ENCODE data around the gene ITPR1. TPM values are rescaled to one million over a fixed set of nuclear protein-coding genes. Genes with fewer than 3 reads are reported as not detected.

ITPR1 gene
- total and polyA plus RNA-seq, 10 of the 15 experiments (the other 5 are each of a cell fraction or from before 2014, with no cell fraction given): 12.2 to 239 (median 28.4) TPM

DNA sequence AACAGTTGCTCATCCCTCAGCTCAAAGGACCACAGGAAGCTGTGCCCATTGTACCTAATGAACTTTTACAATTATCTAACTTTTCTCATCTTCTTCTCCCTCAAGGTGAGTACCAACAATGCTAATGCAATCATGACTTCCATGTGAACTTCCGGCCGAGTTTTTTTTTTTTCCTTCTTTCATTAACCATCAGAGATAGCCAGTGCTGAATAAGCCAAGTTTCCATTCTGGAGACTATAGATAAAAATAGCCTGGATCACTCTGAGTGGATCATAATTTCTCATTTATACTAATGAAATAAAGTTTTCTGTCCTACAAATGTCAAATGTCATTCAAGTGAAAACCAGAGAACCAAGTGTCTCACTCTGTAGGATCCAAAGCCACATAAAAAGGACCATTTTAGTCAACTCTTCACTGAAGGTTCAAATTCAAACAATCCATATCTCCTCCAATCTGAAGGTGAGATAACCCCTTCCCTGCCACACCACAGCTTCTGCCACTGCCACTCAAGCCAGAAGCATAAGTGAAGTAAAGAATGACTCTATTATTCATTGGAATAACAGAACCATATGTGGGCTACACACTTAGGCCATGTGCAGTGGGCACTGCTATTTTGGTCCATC is 31.6 kb upstream of the ITPR1 start (continued):
- TF ChIP-seq, protein P1, sequence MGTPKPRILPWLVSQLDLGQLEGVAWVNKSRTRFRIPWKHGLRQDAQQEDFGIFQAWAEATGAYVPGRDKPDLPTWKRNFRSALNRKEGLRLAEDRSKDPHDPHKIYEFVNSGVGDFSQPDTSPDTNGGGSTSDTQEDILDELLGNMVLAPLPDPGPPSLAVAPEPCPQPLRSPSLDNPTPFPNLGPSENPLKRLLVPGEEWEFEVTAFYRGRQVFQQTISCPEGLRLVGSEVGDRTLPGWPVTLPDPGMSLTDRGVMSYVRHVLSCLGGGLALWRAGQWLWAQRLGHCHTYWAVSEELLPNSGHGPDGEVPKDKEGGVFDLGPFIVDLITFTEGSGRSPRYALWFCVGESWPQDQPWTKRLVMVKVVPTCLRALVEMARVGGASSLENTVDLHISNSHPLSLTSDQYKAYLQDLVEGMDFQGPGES (IDR thresholded peaks at IDR 0.05): no peak
- TF ChIP-seq, protein P2, sequence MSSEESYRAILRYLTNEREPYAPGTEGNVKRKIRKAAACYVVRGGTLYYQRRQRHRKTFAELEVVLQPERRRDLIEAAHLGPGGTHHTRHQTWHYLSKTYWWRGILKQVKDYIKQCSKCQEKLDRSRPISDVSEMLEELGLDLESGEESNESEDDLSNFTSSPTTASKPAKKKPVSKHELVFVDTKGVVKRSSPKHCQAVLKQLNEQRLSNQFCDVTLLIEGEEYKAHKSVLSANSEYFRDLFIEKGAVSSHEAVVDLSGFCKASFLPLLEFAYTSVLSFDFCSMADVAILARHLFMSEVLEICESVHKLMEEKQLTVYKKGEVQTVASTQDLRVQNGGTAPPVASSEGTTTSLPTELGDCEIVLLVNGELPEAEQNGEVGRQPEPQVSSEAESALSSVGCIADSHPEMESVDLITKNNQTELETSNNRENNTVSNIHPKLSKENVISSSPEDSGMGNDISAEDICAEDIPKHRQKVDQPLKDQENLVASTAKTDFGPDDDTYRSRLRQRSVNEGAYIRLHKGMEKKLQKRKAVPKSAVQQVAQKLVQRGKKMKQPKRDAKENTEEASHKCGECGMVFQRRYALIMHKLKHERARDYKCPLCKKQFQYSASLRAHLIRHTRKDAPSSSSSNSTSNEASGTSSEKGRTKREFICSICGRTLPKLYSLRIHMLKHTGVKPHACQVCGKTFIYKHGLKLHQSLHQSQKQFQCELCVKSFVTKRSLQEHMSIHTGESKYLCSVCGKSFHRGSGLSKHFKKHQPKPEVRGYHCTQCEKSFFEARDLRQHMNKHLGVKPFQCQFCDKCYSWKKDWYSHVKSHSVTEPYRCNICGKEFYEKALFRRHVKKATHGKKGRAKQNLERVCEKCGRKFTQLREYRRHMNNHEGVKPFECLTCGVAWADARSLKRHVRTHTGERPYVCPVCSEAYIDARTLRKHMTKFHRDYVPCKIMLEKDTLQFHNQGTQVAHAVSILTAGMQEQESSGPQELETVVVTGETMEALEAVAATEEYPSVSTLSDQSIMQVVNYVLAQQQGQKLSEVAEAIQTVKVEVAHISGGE (CRISPR knock-in tag; IDR thresholded peaks at IDR 0.05): no peak
- no peak for TF ChIP-seq IKZF2 (IDR thresholded peaks at IDR 0.05)
- no peak for TF ChIP-seq SP1 (IDR thresholded peaks at IDR 0.05; ENCODE audit: low read depth, low read length)
- no peak for TF ChIP-seq RUNX3 (IDR thresholded peaks at IDR 0.05; ENCODE audit: low read length)
- no peak for TF ChIP-seq ZBED1 (IDR thresholded peaks at IDR 0.05; ENCODE audit: borderline replicate concordance)
- no peak for TF ChIP-seq SMAD5 (IDR thresholded peaks at IDR 0.05; ENCODE audit: low read depth)

Data from GM12878 (cell line).